Activated naive CD4-positive, alpha-beta T cell treated with anti-CD3 and anti-CD28 coated beads, Interleukin-2, amount 50 U/mL, for 24 hours (primary cell): ENCODE measurements around the gene STOX1.
"Not testable (repeated sequence)": the region's sequence is repeated elsewhere in the genome, so short reads cannot be mapped to it uniquely, and the experiment has no call there.

Experiments
- H3K27ac Mint-ChIP-seq: one replicate; pipeline ENCODE4 v1.8.0; 2021; ENCODE audit warnings: mild to moderate bottlenecking, mixed read lengths
- H3K27me3 Mint-ChIP-seq: one replicate; pipeline ENCODE4 v1.8.0; 2021; ENCODE audit warnings: mixed read lengths
- H3K36me3 Mint-ChIP-seq: one replicate; pipeline ENCODE4 v1.8.0; 2021; ENCODE audit warnings: mixed read lengths
- H3K4me1 Mint-ChIP-seq: one replicate; pipeline ENCODE4 v1.8.0; 2021; ENCODE audit warnings: mixed read lengths
- H3K4me3 Mint-ChIP-seq: one replicate; pipeline ENCODE4 v1.8.0; 2021; ENCODE audit warnings: mild to moderate bottlenecking, mixed read lengths
- H3K9me3 Mint-ChIP-seq: one replicate; pipeline ENCODE4 v1.8.0; 2021; ENCODE audit warnings: mixed read lengths

STOX1 gene

GRCh38 chr10:68826764-68827591 lies at the start of gene STOX1:
Gene STOX1, plus strand, starts transcription at chr10:68827531. Its CDS starts 93 bp downstream, at chr10:68827624.
- no peaks in the 10 kb centered on the region for H3K27me3 Mint-ChIP-seq
- no peak within 1 kb of the TSS for H3K27ac Mint-ChIP-seq
- no peaks in the 10 kb centered on the region for H3K36me3 Mint-ChIP-seq
- H3K4me3 Mint-ChIP-seq, result peak within 1 kb of the TSS; percentile 78
- peaks cover 20% of the 10 kb centered on the region for H3K4me1 Mint-ChIP-seq
- no peaks in the 10 kb centered on the region for H3K9me3 Mint-ChIP-seq

DNA sequence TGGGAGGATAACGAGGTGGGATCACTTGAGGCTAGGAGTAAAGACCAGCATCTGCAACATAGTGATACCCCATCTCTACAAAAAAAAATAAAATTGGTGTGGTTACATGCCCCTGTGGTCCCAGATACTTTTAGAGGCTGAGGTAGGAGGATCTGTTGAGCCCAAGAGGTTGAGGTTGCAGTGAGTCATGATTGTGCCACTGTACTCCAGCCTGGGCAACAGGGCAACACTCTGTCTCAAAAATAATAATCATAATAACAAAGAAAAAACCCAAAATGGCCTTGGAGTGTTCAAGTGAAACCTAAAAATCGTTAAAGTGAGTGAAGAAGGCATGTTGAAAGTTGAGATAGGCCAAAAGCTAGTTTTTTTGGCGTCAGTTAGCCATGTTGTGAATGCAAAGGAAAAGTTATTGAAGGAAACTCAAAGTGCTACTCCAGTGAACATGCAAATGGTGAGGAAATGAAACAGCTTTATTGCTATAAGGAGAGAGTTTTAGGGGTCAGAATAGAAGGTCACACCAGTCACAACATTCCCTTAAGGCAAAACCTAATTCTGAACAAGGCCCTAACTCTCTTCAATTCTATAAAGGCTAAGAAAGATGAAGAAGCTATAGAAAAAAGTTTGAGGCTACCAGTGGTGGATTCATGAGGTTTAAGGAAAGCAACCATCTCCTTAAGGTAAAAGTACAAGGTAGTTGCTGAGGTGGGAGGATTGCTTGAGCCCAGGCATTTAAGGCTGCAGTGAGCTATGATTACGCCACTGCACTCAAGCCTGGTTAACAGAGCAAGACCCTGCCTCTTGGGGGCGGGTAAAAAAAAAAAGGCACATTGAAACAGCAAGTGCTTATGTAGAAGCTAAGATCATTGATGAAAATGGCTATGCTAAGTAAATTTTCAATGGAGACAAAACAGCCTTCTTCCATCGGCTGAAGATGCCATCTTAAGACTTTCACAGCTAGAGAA lies 45.4 kb upstream of the STOX1 start:
- no peak overlapping the region for H3K27ac Mint-ChIP-seq
- H3K36me3 Mint-ChIP-seq, result peaks cover 22% of the 10 kb centered on the region
- H3K4me1 Mint-ChIP-seq, result peaks cover 4% of the 10 kb centered on the region
- H3K4me3 Mint-ChIP-seq, result no peak overlapping the region
- no peaks in the 10 kb centered on the region for H3K27me3 Mint-ChIP-seq
- no peaks in the 10 kb centered on the region for H3K9me3 Mint-ChIP-seq

- Mint-ChIP-seq H3K4me1 (peaks cover 4% of the 10 kb centered on the region), H3K4me3 (no peak overlapping the region), H3K36me3 (peaks cover 20% of the 10 kb centered on the region), H3K27ac (no peak overlapping the region), H3K9me3 (no peaks in the 10 kb centered on the region), H3K27me3 (no peaks in the 10 kb centered on the region)
Observed at GRCh38 chr10:68784476-68784875, 42.9 kb upstream of the STOX1 start.

DNA sequence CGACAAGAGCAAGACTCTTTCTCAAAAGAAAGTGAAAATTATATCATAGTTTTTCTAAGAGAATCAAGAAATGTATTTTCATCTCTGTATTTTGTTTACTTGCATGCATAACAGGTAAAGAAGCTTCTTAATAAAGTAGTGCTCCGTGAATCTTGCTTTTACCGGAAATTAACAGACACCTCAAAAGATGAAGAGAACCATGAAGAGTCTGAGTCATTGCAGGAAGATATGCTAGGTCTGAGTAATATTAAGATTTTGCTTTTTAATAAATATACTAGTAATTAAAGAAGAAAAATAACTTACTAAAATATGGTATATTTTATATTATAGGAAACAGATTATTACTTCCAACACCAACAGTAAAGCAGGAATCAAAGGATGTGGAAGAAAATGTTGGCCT lies 39.5 kb upstream of the STOX1 start:
- H3K27me3 Mint-ChIP-seq, result no peaks in the 10 kb centered on the region

GRCh38 chr10:68790476-68790875 lies 36.9 kb upstream of the STOX1 start:
- peaks cover 12% of the 10 kb centered on the region for H3K36me3 Mint-ChIP-seq
- no peaks in the 10 kb centered on the region for H3K27me3 Mint-ChIP-seq
- no peaks in the 10 kb centered on the region for H3K4me1 Mint-ChIP-seq
- H3K27ac Mint-ChIP-seq, result no peak overlapping the region
- H3K9me3 Mint-ChIP-seq, result no peaks in the 10 kb centered on the region
- no peak overlapping the region for H3K4me3 Mint-ChIP-seq

More for the DNA sequence above, 39.5 kb upstream of the STOX1 start:
- H3K36me3 Mint-ChIP-seq, result peaks cover 13% of the 10 kb centered on the region
- H3K4me3 Mint-ChIP-seq, result no peak overlapping the region
- no peaks in the 10 kb centered on the region for H3K4me1 Mint-ChIP-seq
- H3K9me3 Mint-ChIP-seq, result no peaks in the 10 kb centered on the region
- H3K27ac Mint-ChIP-seq, result no peak overlapping the region

GRCh38 chr10:68792115-68792514 lies 35.2 kb upstream of the STOX1 start:
- H3K36me3 Mint-ChIP-seq, result peaks cover 8% of the 10 kb centered on the region
- H3K9me3 Mint-ChIP-seq, result no peaks in the 10 kb centered on the region
- H3K27me3 Mint-ChIP-seq, result no peaks in the 10 kb centered on the region
- no peak overlapping the region for H3K4me3 Mint-ChIP-seq
- no peak overlapping the region for H3K27ac Mint-ChIP-seq
- H3K4me1 Mint-ChIP-seq, result no peaks in the 10 kb centered on the region

GRCh38 chr10:68795886-68796532 lies 31.3 kb upstream of the STOX1 start:
- no peaks in the 10 kb centered on the region for H3K4me1 Mint-ChIP-seq
- no peaks in the 10 kb centered on the region for H3K9me3 Mint-ChIP-seq
- H3K27me3 Mint-ChIP-seq, result no peaks in the 10 kb centered on the region
- H3K36me3 Mint-ChIP-seq, result peaks cover 7% of the 10 kb centered on the region
- no peak overlapping the region for H3K4me3 Mint-ChIP-seq
- no peak overlapping the region for H3K27ac Mint-ChIP-seq

- H3K36me3 Mint-ChIP-seq, result peaks cover 7% of the 10 kb centered on the region
- H3K27ac Mint-ChIP-seq, result no peak overlapping the region
- H3K4me1 Mint-ChIP-seq, result no peaks in the 10 kb centered on the region
- no peaks in the 10 kb centered on the region for H3K9me3 Mint-ChIP-seq
- no peak overlapping the region for H3K4me3 Mint-ChIP-seq
- no peaks in the 10 kb centered on the region for H3K27me3 Mint-ChIP-seq
Observed at GRCh38 chr10:68796605-68797004, 30.7 kb upstream of the STOX1 start.

GRCh38 chr10:68800211-68800610 lies 27.1 kb upstream of the STOX1 start:
- Mint-ChIP-seq H3K9me3 (no peaks in the 10 kb centered on the region), H3K4me3 (no peak overlapping the region), H3K27ac (no peak overlapping the region), H3K4me1 (no peaks in the 10 kb centered on the region), H3K27me3 (no peaks in the 10 kb centered on the region), H3K36me3 (peaks cover 5% of the 10 kb centered on the region)

GRCh38 chr10:68804692-68805091 lies 22.6 kb upstream of the STOX1 start:
- no peaks in the 10 kb centered on the region for H3K36me3 Mint-ChIP-seq
- H3K4me3 Mint-ChIP-seq, result no peak overlapping the region
- H3K27me3 Mint-ChIP-seq, result no peaks in the 10 kb centered on the region
- H3K4me1 Mint-ChIP-seq, result no peaks in the 10 kb centered on the region
- H3K9me3 Mint-ChIP-seq, result no peaks in the 10 kb centered on the region
- H3K27ac Mint-ChIP-seq, result no peak overlapping the region

GRCh38 chr10:68810830-68811229 lies 16.5 kb upstream of the STOX1 start:
- not testable (repeated sequence) for H3K4me1 Mint-ChIP-seq, H3K36me3 Mint-ChIP-seq, H3K9me3 Mint-ChIP-seq

DNA sequence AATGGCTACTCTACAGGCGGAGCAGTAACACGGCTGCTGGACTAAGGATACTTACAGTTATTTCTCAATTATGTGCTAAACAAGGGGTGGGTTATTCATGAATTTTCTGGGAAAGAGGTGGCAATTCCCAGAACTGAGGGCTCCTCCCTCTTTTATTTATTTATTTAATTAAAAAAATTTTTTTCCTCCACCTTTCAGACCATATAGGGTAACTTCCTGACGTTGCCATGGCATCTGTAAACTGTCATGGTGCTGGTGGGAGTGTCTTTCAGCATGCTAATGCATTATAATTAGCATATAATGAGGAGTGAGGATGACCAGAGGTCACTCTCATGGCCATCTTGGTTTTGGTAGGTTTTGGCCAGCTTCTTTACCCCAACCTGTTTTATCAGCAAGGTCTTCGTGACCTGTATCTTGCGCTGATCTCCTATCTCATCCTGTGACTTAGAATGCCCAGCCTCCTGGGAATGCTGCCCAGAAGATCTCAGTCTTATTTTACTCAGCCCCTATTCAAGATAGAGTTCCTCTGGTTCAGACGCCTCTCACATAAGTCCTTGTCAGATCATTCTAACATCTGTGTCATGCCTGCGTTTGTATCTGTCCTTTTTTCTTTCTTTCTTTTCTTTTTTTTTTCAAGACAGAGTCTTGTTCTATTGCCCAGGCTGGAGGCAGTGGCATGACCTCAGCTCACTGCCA lies 15.9 kb upstream of the STOX1 start:
- no peak overlapping the region for H3K4me3 Mint-ChIP-seq
- H3K27ac Mint-ChIP-seq, result no peak overlapping the region
- H3K27me3 Mint-ChIP-seq, result no peaks in the 10 kb centered on the region
- no peaks in the 10 kb centered on the region for H3K36me3 Mint-ChIP-seq
- no peaks in the 10 kb centered on the region for H3K9me3 Mint-ChIP-seq
- no peaks in the 10 kb centered on the region for H3K4me1 Mint-ChIP-seq

More at GRCh38 chr10:68810830-68811229, 16.5 kb upstream of the STOX1 start:
- H3K27ac Mint-ChIP-seq, H3K4me3 Mint-ChIP-seq, H3K27me3 Mint-ChIP-seq: not testable (repeated sequence)

GRCh38 chr10:68812420-68812819 lies 14.9 kb upstream of the STOX1 start:
- no peaks in the 10 kb centered on the region for H3K9me3 Mint-ChIP-seq
- no peaks in the 10 kb centered on the region for H3K36me3 Mint-ChIP-seq
- H3K4me1 Mint-ChIP-seq, result no peaks in the 10 kb centered on the region
- no peak overlapping the region for H3K4me3 Mint-ChIP-seq
- no peak overlapping the region for H3K27ac Mint-ChIP-seq
- no peaks in the 10 kb centered on the region for H3K27me3 Mint-ChIP-seq

GRCh38 chr10:68813559-68813958 lies 13.8 kb upstream of the STOX1 start:
- H3K9me3 Mint-ChIP-seq, result no peaks in the 10 kb centered on the region
- H3K4me3 Mint-ChIP-seq, result no peak overlapping the region
- H3K36me3 Mint-ChIP-seq, result no peaks in the 10 kb centered on the region
- no peaks in the 10 kb centered on the region for H3K27me3 Mint-ChIP-seq
- H3K4me1 Mint-ChIP-seq, result no peaks in the 10 kb centered on the region
- H3K27ac Mint-ChIP-seq, result no peak overlapping the region

DNA sequence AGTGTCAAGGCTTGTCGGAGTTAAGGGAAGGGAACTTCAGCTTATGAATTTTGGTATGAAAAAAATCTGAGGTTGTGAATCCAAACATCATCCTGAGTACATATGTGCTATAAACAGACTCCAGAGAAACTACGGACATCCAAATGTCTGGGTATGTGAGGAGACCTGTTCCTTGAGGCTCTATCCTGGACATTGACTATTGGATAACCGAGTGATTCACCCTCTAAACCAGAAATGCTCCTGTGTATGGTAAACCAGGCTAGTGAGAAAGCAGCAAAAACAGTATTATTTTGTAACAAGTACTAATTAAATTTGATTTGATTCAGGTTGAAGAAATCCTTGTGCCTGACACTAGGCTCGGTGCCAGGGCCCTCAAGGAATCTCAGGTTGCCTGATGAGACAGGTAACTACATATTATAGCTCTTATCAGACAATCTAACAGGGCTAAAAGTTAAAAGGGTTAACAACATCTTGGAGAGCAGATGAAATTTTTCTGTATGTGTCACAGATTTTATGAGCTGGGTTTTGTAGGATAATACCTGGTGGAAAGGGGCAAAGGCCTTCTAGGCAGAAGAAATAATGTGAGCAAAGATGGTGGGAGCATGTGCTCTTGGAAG lies 10.4 kb upstream of the STOX1 start:
- Mint-ChIP-seq H3K27ac (no peak overlapping the region), H3K27me3 (no peaks in the 10 kb centered on the region), H3K4me3 (no peak overlapping the region), H3K9me3 (no peaks in the 10 kb centered on the region), H3K4me1 (no peaks in the 10 kb centered on the region), H3K36me3 (no peaks in the 10 kb centered on the region)
